HG02981 (cell line): ENCODE results near the gene RCAN2.
"Not testable (repeated sequence)": the region's sequence is repeated elsewhere in the genome, so short reads cannot be mapped to it uniquely, and the experiment has no call there.

Experiments used
- ATAC-seq: cut with Tn5 transposase; IDR thresholded peaks from one replicate; pipeline ENCODE4 v1.9.1; 2021; ENCODE audit warnings: mild to moderate bottlenecking, moderate library complexity; ENCODE audit not compliant: unreplicated experiment

The RCAN2 gene

DNA sequence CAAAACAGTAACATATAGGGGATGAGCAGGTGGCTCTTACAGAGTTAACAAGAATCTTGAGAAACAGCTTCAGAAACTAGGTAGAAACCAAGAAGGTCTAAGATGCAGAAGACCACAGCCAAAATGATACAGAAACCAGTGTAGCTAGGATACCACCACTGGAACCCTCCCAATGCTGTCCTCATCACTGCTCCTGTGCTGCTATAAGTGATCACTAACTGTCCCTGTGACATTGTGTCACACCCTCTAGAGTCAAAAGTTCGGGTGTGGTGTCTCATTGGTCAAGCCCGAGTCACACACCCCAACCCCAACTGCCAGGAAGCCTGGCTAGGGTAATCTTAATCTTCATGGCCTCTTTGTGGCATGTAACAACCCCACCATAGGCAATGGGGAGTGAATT lies 153.1 kb downstream of the RCAN2 start:
- ATAC-seq, result peak; percentile 92

DNA sequence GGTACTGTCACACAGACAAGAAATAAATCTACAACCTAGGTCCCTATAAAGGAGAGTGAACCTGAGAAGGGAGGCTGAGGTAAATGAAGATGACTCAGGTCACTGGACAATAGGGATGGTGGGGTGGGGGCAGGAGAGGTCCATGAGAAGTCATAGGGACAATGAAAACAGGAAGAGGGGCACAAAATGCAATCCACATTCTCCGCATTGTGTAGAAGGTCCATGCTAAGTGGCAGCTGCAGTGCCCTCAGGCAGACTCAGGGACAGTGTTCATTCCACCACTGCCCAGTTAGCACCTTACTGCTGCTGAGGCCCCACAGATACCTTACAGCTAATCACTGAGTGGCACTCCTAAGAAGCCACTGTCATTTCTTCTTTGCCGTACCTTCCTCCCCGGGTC lies 156.8 kb downstream of the RCAN2 start:
- ATAC-seq, result no peak

DNA sequence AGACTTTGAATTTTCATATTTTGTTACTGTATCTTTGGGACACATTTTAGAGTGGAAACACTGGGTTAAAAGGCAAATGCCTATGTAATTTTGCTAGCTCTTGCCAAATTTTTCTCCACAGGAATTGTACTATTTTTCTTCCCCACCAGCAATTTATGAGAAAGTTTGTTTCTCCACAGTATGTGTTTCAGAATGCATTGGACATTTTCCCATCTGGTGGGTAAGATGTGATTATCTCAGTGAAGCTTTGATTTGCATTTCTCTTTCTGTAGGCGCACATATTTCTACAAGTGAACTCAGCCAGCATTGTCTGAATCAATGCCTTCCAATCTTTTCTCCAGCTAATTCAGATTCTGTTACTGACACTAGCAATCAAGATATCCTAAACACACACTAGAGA lies 157.8 kb downstream of the RCAN2 start:
- no peak for ATAC-seq

DNA sequence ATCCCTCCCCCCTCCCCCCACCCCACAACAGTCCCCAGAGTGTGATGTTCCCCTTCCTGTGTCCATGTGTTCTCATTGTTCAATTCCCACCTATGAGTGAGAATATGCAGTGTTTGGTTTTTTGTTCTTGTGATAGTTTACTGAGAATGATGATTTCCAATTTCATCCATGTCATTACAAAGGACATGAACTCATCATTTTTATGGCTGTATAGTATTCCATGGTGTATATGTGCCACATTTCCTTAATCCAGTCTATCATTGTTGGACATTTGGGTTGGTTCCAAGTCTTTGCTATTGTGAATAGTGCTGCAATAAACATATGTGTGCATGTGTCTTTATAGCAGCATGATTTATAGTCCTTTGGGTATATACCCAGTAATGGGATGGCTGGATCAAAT lies 158.8 kb downstream of the RCAN2 start:
- ATAC-seq, result not testable (repeated sequence)

DNA sequence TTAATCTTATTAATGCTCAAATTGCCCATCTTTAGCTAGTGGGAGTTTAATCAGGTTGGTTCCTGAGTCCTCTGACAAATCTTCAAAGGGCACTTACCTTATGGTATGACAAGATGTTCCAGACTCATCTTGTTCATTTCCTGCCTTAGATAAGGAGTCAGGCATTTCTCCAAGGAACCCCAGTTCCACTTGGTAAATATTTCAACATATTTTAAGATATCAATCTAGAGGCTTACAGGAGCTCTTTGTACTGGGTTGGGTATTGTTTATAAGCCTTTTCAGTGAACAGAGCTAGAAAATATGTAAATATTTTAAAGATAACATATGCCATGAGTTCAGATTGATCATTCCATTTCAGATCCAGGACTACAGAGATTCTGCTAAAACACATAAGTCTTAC lies 159.8 kb downstream of the RCAN2 start:
- no peak for ATAC-seq

DNA sequence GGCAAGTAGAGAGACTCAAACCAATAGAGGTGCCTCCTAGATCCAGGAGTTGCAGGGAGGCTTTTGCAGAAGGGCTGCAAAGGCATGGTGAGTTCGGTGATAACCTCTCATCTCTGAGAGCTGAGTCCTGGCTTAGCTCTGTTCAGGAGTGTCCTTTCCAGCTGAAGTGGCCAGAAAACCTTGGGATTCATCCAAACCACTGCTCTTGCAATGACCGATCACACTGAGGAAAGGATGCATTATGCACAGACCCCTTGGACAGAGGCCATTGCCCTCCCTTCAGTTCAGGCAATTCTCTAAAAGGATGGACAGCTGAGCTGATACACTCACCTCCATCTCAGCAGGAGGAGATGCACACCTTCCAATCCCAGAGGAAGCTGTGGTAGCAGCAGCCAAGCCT lies 161.7 kb downstream of the RCAN2 start:
- no peak for ATAC-seq

DNA sequence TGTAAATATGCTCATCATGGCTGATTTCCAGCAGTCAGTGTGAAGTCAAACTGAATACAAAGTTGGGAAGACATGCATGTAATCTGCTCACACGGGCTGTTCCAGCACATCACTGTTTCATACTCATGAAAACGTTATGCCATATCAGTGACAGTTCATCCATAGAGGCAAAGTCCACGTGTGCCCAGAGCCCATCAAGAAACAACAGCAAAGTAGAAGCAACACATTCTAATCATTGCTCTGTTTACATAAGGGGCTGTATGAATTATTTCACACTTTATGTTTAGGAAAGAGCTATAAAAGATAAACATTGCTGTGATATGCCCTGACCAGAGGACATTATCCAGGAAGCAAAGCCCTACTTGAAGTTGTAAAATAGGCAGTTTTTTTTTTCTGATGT lies 163.5 kb downstream of the RCAN2 start:
- no peak for ATAC-seq

DNA sequence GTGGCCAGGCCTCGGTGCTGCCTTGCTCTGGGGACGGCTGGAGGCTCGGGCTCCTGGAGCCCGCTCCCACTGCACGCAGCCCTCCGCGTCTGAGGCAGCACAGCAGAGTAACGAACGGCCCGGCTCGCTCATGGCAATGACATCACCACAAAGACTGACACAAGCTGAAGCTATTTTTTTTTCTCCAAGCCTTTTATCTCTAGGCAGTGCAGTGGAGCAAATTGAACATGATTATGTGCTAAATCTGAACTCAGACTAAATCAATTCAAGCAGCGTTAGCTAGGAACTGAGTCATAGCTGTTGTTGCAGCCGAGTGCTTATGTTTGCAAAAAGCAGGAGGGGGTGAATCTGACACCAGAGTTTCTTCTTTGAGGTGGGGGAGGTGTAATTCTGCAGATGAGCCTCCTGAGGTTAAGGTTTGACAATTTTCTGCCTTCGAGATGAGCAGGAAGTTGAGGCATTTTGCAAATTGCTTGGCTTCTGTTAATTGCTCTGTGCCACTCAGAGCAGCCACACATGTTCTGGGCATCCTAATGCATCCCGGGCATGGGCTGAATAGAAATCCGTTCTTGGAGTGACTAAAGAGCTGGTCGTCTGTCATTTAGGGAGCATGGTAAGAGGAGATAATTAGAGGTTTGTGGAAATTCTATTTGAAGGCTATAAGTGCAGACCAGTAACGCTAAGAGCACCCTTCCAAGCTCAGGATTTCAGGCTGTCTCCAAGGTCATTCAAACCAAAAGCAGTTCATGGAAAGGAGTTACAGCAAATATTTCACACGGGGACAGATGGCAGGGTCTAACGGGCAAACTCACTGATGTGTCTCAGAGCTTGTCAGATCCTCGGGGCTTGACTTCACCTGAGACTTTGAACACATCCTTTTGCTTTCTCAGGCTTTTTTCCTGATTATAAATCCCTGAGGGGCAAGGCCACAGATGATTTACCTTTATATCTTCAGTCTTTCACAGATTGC lies 165.4 kb downstream of the RCAN2 start:
- no peak for ATAC-seq

DNA sequence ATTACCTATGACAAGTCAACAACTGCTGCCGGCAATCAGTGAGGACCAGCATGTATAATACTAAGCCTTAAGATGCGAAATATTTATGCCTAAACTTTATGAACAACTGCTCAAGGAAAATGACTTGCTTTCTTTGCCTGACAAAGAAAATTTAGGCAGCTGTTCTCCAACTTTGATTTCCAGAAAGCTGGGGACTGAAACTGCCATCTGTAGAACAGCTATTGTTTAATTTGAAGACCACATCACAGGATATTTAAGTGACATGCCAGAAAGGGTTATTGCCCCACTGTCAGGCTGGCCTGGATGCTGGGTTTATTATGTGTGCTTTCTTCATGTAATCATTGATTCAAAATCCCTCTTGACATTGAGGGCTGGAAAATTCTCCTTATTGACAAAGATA lies 166.5 kb downstream of the RCAN2 start:
- ATAC-seq, result no peak

DNA sequence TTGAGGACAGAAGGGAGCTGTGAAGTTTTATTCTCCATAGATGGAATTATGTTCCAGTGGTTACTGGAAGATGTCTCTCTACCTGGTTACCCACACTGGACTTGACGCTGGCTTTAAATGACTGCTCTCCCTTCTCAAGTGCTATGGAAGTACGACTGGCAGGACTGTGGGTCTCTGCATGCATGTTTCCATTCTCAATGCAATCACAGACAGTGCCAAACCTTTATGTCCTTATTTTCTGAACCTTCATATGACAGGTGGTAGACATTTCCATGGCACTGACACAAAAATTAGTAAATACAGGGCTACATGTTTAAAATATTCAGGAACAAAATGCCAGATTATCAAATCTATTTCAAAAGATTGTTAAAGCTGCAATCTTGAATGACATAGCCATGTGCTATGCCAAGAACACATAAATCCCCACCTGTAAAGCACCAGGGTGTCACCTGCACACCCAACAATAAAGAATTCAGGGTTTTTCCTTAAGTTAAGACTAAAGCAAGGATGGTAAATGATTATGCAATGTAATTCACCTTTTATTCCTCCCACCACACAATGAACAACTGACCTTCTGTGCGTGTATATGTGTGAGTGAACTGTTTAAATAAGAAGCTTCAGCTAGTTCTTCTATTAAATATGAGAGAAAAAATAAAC lies 167.2 kb downstream of the RCAN2 start:
- ATAC-seq, result no peak

DNA sequence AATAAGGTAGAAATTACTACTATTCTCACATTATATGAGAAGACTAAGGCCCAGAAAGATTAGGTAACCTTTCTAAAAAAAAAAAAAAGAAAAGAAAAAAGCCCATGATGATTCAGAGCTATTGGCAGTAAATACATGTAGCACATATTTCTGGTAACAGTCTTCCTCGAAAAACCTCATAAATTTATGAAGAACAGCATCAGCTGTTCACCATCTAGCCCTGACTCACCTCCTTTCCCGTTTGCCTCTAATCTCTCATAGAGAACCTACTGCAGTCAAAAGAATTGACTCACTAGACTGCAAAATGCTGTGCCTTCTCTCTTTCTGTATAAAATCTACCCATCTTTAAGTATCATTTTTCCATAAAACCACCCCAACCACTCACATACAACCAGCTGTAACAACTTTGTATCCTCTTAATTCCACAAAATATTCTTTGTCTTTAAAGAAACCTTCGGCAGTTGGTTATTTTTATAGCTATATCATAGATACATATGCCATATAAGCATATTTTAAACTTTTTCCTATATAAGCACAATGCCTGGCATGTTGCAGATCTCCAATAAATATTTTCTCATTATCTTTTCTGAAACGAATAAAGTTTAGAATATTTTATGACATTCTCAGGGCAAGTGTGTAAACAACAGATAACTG lies 167.8 kb downstream of the RCAN2 start:
- no peak for ATAC-seq

DNA sequence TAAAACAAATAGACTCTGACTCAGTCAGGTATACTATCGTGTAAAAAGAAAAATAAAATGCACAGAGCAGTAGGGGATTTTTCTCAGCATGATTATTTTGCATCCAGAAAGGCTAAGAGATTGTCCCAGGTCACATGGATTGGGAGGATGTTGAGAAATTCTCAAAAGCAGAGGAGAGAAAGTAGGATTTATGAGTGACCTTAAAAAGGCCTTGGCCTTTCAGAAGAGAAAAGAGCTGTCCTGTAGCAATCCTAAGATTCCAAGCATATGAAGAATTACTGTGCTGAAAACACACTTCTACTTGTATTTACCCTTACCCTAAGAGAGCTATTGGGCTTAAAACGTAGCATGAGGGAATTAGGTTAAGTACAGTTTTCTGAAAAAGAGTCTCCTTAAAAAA lies 170.7 kb downstream of the RCAN2 start:
- ATAC-seq, result no peak

DNA sequence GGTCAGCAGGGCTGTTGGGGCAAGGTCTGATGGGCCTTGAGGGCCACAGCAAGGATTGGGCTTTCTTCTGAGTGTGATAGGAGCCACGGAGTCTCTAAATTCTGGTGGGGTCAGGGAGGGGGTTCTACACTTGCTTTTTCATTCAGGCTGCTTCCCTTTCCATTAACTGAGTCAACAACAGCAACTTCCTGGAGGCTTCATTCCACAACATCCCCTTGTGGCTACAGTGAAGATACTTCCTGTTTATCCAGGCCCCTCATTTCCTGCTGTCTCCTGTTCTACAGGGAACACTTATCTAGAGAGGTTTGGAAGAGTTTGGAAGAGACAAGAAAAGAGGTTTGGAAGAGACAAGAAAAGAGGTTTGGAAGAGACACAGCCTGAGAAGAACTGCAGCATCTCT lies 175.7 kb downstream of the RCAN2 start:
- ATAC-seq, result no peak

DNA sequence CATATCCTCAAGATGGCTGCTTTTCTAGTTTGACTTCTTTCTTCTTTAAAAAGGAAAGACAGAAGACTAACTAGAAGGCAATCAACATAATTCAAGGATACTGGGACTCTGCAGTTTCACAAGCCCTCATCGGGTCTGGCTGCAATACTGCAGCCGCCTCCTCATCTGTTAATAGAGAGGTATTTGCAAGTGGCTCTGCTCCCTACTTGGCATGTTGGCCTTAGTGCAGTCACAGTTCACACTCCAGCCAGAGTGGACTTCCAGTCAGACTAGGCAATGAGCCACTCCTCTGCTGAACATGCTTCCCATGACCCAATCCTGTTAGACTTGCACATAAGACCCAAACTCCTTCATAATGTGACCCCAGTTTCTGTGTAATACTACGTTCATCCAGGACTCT lies 178.6 kb downstream of the RCAN2 start:
- ATAC-seq, result no peak

DNA sequence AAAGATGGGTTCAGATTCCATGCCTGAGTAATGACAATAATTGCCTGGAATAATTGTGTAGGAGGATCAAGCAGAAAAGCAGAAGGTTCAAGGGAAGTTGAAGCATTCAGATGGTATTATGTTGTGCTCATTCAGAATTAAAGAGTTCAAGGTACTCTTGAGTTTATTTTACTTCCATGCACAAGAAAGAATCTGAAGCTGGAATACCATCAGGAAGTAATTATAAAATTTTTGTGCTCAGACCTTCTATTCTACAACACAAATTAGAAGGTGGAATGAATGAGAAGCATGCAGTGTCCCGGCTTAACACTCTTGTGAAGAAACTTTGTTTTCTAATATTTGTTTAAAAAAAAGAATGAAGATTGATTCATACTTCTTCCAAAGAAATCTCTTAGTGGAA lies 181.1 kb downstream of the RCAN2 start:
- ATAC-seq, result no peak

DNA sequence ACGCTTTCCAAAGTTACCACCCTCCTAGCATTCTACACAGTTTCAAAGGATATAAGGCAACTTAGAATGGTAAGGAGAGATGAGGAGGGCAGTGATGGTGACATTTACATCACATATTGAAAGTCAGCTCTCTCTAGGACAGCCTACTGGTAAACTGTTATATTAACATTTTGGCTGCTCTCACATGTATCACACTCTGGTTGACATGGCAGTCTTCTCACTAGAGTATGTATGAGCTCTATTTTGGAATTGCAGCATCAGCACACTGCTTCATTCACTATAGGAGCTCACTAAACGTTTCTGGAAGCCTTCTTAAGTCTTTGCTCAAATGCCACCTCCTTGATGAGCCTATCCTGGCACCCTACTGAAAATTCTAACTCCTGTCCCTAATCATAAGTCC lies 184.8 kb downstream of the RCAN2 start:
- ATAC-seq, result no peak

DNA sequence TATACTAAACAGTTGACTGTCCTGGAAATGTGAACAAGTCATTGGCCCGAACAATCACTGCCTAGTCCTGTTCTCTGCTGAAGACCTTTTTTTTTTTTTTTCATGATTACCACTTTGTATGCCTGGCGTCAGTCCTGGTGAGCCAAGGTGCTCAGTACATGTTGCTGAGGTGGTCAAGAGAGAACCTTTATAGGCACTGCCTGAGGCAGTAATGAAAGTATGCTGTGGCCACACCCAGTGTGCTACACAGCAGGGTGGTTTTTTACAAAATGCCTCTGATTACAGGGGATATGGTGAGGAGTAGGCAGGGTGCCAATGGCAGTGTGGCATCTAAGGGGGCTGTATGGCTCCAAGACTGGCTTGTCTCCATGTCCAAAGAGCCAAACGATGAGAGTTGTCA lies 185.4 kb downstream of the RCAN2 start:
- ATAC-seq, result no peak

DNA sequence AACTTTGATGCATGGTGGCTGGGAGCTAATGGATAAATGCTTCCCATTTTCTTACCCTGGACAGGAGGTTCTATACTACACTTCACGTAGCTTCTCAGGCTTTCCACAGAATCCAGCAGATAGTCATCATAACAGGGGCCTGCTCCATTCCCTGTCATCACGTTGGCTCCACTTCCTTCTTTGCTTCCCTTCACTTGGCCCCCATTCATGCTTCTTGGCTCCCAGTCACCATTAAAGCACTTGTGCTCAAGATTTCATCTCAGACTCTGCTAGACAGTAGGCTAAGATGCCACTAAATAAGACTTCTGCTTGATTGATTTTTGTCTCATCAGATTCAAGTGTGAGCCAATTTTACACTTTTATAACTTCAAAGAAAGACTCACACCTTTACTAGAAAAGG lies 186.0 kb downstream of the RCAN2 start:
- ATAC-seq, result no peak

DNA sequence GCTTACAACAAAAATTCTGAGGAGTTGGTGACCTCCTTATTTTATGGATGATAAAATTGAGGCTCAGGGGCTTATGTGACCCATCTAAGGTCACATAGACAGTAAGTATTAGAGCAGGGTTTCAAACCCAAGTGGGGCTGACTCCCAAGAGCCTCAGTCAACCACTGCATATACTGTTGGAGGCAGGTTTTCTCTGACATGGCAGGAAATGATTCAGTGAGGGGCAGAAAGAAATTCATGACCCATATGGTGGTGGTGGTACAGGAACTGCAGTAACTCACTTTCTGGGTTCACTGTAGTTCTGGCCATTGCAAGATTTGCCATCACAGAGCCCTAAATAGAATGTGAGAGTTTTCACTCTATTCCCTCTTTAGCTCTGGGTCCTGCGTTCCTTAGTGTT lies 188.4 kb downstream of the RCAN2 start:
- ATAC-seq, result no peak

DNA sequence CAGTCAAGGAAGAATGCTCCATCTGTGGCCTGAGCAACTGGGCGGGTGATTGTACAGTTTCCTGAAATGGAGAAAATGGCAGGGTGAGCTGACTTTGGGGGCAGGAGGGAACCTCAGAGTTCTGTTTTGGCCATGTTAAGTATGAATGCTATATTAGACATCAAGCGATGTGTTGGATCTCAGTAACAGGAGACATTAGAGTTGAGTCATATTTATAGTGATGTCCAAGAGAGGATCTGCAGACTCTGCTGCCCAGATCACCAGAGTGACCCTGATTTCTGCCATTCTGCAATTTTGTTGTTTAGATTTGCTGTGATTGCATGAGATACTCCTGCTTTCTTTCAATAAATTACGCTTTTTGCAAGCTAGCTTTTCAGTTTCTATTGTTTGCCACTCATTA lies 189.1 kb downstream of the RCAN2 start:
- no peak for ATAC-seq

DNA sequence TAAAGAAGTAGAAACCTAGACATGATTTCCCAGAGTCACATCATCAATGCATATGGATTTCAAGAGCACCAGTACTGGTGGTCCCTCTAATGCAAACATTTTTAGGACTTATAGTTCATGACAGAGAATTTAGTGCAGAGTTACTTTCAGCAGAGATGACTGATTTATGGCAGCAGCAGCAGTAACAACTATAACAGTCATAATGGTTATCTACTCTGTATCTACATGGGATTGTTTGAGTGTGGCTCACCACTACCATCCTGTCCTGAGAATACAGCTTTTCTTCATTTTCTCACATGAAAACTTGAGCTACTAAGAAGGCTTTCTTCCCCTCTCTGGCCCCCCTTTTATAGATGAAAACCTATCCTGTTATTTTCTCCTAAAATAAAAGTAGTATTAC lies 192.0 kb downstream of the RCAN2 start:
- no peak for ATAC-seq

DNA sequence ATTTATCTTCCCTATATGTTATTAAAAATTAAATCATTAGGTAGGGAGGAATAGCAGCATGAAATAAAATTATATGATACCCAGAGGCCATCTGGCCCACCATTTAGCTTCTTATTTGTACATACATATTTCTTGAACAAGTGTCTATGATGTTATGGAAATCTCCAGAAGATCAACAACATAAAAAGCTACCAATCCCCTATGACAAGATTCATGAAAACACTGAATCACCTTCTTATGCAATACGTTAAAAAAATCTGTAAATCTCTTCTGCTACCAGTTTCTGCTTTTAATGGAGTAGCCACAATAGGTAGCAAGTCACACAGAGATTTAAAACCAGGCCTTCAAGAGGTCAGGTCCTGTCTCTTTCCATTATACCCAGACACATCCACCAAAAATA lies 194.7 kb downstream of the RCAN2 start:
- no peak for ATAC-seq
